GM20431 (cell line): ENCODE results near the gene CCDC126.

Experiments
- in situ Hi-C: fragments of 300-500 bp; cut with MseI, MboI; formaldehyde crosslinking; loops from one replicate; pipeline ENCODE4 v1.15.0; 2020; ENCODE audit warnings: low sequenced_read_pairs; ENCODE audit not compliant: unreplicated experiment

The CCDC126 gene

DNA sequence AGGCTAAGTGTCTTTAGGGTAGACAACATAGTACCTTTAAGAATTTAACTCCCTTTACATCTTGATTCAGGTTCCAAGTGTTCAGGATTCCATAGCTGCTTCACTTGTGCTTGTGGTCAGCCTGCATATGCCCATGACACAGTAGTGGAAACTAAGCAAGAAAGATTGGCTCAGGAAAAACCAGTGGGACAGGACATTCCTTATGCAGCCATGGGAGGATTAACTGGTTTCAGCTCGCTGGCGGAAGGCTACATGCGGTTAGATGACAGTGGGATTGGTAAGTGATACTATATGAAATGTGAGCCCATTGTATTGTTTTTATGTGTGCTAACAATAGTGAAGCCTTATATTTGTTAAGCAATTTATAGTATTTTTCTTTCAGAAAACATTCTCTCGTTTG, 94.1 kb downstream of the CCDC126 start:
- in situ Hi-C loops, result loop anchor here (10.0 kb wide), 1 partner anchor 117 kb away; no protein-coding TSS in a partner anchor

DNA sequence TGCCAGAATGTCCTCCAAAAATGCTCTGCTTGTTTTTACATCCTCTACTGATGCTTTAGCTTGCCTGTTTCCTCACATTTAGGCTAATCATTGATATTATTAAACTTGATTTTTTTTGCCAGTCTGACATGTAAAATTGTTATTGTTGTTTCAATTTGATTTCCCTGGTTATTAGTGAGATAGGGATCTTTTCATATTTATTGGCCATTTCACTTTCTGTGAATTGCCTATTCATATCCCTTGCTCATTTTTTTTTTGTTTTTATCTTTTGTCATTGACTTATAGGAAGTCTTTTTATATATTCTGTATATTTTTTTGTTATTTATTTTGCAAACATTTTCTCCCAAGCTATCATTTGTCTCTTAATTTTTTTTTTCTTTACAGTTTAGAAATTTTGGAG, 96.0 kb downstream of the CCDC126 start:
- in situ Hi-C loops, result loop anchor here (10.0 kb wide), 1 partner anchor 118 kb away; no protein-coding TSS in a partner anchor
